Gastrocnemius medialis (tissue), 4 donors: ENCODE results near the gene DAW1.

ENCODE experiments used
- POLR2A ChIP-seq, 2 donors: fragments of 450-650 bp; IDR thresholded peaks; one replicate each; pipeline ENCODE4 v1.6.1; 2017; ENCODE audit warnings: antibody characterized with exemption in 2 of 2, mild to moderate bottlenecking in 2 of 2, moderate library complexity in 2 of 2
- TF ChIP-seq, protein P1 (sequence below), 5 experiments: fragments of 450-650 bp in 3 of 5; fragments of 200-600 bp in 2 of 5; sonication (generic) in 2 of 5; IDR thresholded peaks in 4 of 5; conservative IDR thresholded peaks in 1 of 5; 1 replicate in 4 of 5; 2 replicates in 1 of 5; pipeline ENCODE4 v1.5.1; 2016 to 2019; ENCODE audit warnings: antibody characterized with exemption in 5 of 5, mild to moderate bottlenecking in 3 of 5, moderate library complexity in 3 of 5

DNA sequence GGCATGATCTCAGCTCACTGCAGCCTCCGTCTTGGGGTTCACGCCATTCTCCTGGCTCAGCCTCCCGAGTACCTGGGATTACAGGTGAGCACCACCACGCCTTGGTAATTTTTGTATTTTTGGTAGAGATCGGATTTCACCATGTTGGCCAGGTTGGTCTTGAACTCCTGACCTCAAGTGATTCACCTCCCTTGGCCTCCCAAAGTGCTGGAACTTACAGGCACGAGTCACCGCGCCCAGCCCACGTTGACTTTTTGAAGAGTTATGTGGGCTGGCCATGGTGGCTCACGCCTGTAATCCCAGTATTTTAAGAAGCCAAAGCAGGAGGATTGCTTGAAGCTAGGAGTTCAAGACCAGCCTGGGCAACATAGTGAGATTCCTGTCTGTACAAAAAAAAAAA is 37.0 kb upstream of the DAW1 start:
- TF ChIP-seq, protein P1, sequence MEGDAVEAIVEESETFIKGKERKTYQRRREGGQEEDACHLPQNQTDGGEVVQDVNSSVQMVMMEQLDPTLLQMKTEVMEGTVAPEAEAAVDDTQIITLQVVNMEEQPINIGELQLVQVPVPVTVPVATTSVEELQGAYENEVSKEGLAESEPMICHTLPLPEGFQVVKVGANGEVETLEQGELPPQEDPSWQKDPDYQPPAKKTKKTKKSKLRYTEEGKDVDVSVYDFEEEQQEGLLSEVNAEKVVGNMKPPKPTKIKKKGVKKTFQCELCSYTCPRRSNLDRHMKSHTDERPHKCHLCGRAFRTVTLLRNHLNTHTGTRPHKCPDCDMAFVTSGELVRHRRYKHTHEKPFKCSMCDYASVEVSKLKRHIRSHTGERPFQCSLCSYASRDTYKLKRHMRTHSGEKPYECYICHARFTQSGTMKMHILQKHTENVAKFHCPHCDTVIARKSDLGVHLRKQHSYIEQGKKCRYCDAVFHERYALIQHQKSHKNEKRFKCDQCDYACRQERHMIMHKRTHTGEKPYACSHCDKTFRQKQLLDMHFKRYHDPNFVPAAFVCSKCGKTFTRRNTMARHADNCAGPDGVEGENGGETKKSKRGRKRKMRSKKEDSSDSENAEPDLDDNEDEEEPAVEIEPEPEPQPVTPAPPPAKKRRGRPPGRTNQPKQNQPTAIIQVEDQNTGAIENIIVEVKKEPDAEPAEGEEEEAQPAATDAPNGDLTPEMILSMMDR (IDR thresholded peaks at IDR 0.05 in 4 of 5, conservative IDR thresholded peaks at IDR 0.05 in 1 of 5): no peak
- no peak for TF ChIP-seq POLR2A (IDR thresholded peaks at IDR 0.05)
